ENCODE measurements around the gene WHRN. TPM values are rescaled to one million over a fixed set of nuclear protein-coding genes. Genes with fewer than 3 reads are reported as not detected.

The WHRN gene
- total and polyA plus RNA-seq, 2 donors (not counting 1 experiment from before 2014, with no cell fraction given) = 19.4 to 95.7 TPM

- intact Hi-C loops (cut with micrococcal nuclease) = no loop called here
- ATAC-seq (ENCODE audit: low read depth) (no peak), DNase-seq (no peak)
- H3K27me3 Mint-ChIP-seq = no peaks in the 10 kb centered on the region
- TF ChIP-seq, protein P1, sequence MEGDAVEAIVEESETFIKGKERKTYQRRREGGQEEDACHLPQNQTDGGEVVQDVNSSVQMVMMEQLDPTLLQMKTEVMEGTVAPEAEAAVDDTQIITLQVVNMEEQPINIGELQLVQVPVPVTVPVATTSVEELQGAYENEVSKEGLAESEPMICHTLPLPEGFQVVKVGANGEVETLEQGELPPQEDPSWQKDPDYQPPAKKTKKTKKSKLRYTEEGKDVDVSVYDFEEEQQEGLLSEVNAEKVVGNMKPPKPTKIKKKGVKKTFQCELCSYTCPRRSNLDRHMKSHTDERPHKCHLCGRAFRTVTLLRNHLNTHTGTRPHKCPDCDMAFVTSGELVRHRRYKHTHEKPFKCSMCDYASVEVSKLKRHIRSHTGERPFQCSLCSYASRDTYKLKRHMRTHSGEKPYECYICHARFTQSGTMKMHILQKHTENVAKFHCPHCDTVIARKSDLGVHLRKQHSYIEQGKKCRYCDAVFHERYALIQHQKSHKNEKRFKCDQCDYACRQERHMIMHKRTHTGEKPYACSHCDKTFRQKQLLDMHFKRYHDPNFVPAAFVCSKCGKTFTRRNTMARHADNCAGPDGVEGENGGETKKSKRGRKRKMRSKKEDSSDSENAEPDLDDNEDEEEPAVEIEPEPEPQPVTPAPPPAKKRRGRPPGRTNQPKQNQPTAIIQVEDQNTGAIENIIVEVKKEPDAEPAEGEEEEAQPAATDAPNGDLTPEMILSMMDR (IDR thresholded peaks at IDR 0.05) = no peak
- TF ChIP-seq EZH2 (IDR thresholded peaks at IDR 0.05; ENCODE audit: borderline replicate concordance, insufficient read depth, low read depth, low read length, poor library complexity, severe bottlenecking) = no peak
- ChIA-PET POLR2A (no interaction called here), CTCF (interaction anchor here (0.6 to 3.5 kb wide), 3 partner anchors 14 to 101 kb away, joined by 4 to 16 read pairs (median 5); no protein-coding TSS in a partner anchor)
- Histone ChIP-seq H3K27me3 (replicated peaks in 1 of 4; ENCODE audit: control extremely low read depth in 1 of 4, control insufficient read depth in 3 of 4, insufficient read depth in 4 of 4, low read length in 3 of 4) (no peaks in the 10 kb centered on the region), H3K9me3 (ENCODE audit: control extremely low read depth in 1 of 3, control insufficient read depth in 2 of 3, insufficient read depth in 1 of 3, low read length in 2 of 3) (peaks cover 0 to 9% (median 2%) of the 10 kb centered on the region in 3 donors), H3K36me3 (replicated peaks in 1 of 2; ENCODE audit: control extremely low read depth in 1 of 2, control insufficient read depth in 1 of 2, extremely low read depth in 1 of 2, insufficient read depth in 2 of 2, low read length in 1 of 2) (no peaks in the 10 kb centered on the region), H3K4me3 (ENCODE audit: control extremely low read depth in 1 of 5, extremely low read depth in 1 of 5, insufficient read depth in 1 of 5, low read depth in 2 of 5, low read length in 4 of 5) (no peak overlapping the region), H3K79me2 (ENCODE audit: control insufficient read depth, insufficient read depth, low read length) (no peaks in the 10 kb centered on the region), H3K9ac (ENCODE audit: low read length) (no peak overlapping the region), H2AFZ (ENCODE audit: insufficient read depth, low read depth, low read length, poor library complexity, severe bottlenecking) (no peak overlapping the region), H3K27ac (ENCODE audit: low read length in 2 of 2) (no peak overlapping the region), H3K4me1 (ENCODE audit: control insufficient read depth in 2 of 2, insufficient read depth in 2 of 2, low read length in 2 of 2) (peaks cover 5 to 9% of the 10 kb centered on the region in 2 donors), H4K20me1 (ENCODE audit: control insufficient read depth, insufficient read depth, low read length, poor library complexity, severe bottlenecking) (no peaks in the 10 kb centered on the region), H3K4me2 (replicated peaks; ENCODE audit: low read depth, low read length, poor library complexity, severe bottlenecking) (no peak overlapping the region)
- no peaks in the 10 kb centered on the region for H3K9me3 Mint-ChIP-seq (ENCODE audit: insufficient read depth)
- H3K4me3 Mint-ChIP-seq = no peak overlapping the region
- H3K4me1 Mint-ChIP-seq = peaks cover 20% of the 10 kb centered on the region
- no peak overlapping the region for H3K27ac Mint-ChIP-seq
- 33% methylated on average over 1 of the region's 6 CpGs for WGBS (ENCODE audit: insufficient coverage)
Observed at GRCh38 chr9:114551750-114552685, 46.7 kb upstream of the WHRN start.
